Endothelial cell of umbilical vein (primary cell): Measurements from ENCODE around the gene SAE1. TPM values are rescaled to one million over a fixed set of nuclear protein-coding genes. Genes with fewer than 3 reads are reported as not detected.

Experiments used
- BruUV-seq: library from RNA; stranded (reverse); fragments of 400-500 nt; replicated peaks from 2 replicates; lab custom pipeline; 2021; lab: Mats Ljungman, UMichigan
- CTCF ChIA-PET: fragments of 300-600, 350-600 bp; sonication (Branson Sonifier 250); formaldehyde crosslinking; loops from one replicate; lab custom pipeline; 2021; ENCODE audit warnings: antibody characterized with exemption, inconsistent platforms; lab: Charles Lee
- POLR2A ChIA-PET: fragments of 300-600, 350-600 bp; sonication (Branson Sonifier 250); formaldehyde crosslinking; loops from one replicate; lab custom pipeline; 2021; ENCODE audit warnings: antibody characterized with exemption, inconsistent platforms; lab: Charles Lee
- DNase-seq: peaks from one replicate; pipeline ENCODE4 v3.0.0-alpha.2; 2011; ENCODE audit warnings: low read depth, low spot score
- FAIRE-seq: peaks from 2 replicates; lab custom pipeline; 2011; peaks lifted over from hg19 to GRCh38; lab: Jason Lieb, UNC
- H2AFZ ChIP-seq: 2 replicates; pipeline ENCODE4 v1.6.0; 2012; ENCODE audit warnings: low read depth, low read length, control low read depth, inconsistent platforms
- H3K27ac ChIP-seq: 2 replicates; pipeline ENCODE4 v1.5.1; 2011; ENCODE audit warnings: low read depth, mild to moderate bottlenecking, control low read depth, low read length, moderate library complexity; ENCODE audit not compliant: insufficient read depth
- H3K27me3 ChIP-seq, 2 experiments: 2 replicates each; pipeline versions ENCODE4 v1.6.0 to v1.6.1; 2011; ENCODE audit warnings: low read length in 2 of 2, mixed read lengths in 1 of 2; ENCODE audit not compliant: control insufficient read depth in 2 of 2, insufficient read depth in 2 of 2
- H3K36me3 ChIP-seq, 2 experiments: 2 replicates in 1 of 2; 3 replicates in 1 of 2; pipeline ENCODE4 v1.5.1; 2011; ENCODE audit warnings: low read length in 2 of 2, mild to moderate bottlenecking in 1 of 2, moderate library complexity in 1 of 2; ENCODE audit not compliant: control insufficient read depth in 2 of 2, insufficient read depth in 2 of 2; ENCODE audit errors: extremely low read depth in 1 of 2
- H3K4me1 ChIP-seq: 3 replicates; pipeline ENCODE4 v1.5.1; 2011; ENCODE audit warnings: mild to moderate bottlenecking, low read length; ENCODE audit not compliant: control insufficient read depth, insufficient read depth; ENCODE audit errors: extremely low read depth
- H3K4me2 ChIP-seq: 2 replicates; pipeline ENCODE4 v1.6.1; 2011; ENCODE audit warnings: low read length, control low read depth, mixed read lengths; ENCODE audit not compliant: insufficient read depth
- H3K4me3 ChIP-seq, 3 experiments: fragments of 200-600 bp in 1 of 3; sonication (generic), shearing (Covaris generic) in 1 of 3; replicated peaks in 1 of 3; 2 replicates each; pipeline ENCODE4 v1.5.1; 2011 to 2016; ENCODE audit warnings: control low read depth in 3 of 3, low read length in 3 of 3, mild to moderate bottlenecking in 2 of 3, inconsistent platforms in 1 of 3, low read depth in 1 of 3, moderate library complexity in 1 of 3; ENCODE audit not compliant: insufficient read depth in 1 of 3
- H3K79me2 ChIP-seq: 2 replicates; pipeline ENCODE4 v1.6.0; 2012; ENCODE audit warnings: low read length, inconsistent platforms; ENCODE audit not compliant: control insufficient read depth, insufficient read depth
- H3K9ac ChIP-seq: replicated peaks from 2 replicates; pipeline ENCODE3; 2011; ENCODE audit warnings: low read length, control low read depth; ENCODE audit not compliant: insufficient read depth; ENCODE audit errors: extremely low read depth
- H3K9me1 ChIP-seq: replicated peaks from 3 replicates; pipeline ENCODE4 v1.6.0; 2011; ENCODE audit warnings: mild to moderate bottlenecking, low read length; ENCODE audit not compliant: control insufficient read depth, insufficient read depth; ENCODE audit errors: extremely low read depth
- H3K9me3 ChIP-seq: replicated peaks from 2 replicates; pipeline ENCODE4 v1.5.1; 2012; ENCODE audit warnings: low read length, inconsistent platforms; ENCODE audit not compliant: control insufficient read depth, insufficient read depth
- H4K20me1 ChIP-seq: replicated peaks from 2 replicates; pipeline ENCODE3; 2011; ENCODE audit warnings: mild to moderate bottlenecking, low read length; ENCODE audit not compliant: control insufficient read depth, insufficient read depth; ENCODE audit errors: extremely low read depth
- EZH2 ChIP-seq: IDR thresholded peaks from 2 replicates; pipeline ENCODE4 v1.6.1; 2012; ENCODE audit warnings: borderline replicate concordance, low read depth, mild to moderate bottlenecking, moderate library complexity, low read length, inconsistent platforms; ENCODE audit not compliant: severe bottlenecking
- FOS ChIP-seq: IDR thresholded peaks from 2 replicates; pipeline ENCODE4 v1.6.1; 2011; ENCODE audit warnings: mild to moderate bottlenecking, low read length, moderate library complexity, borderline replicate concordance; ENCODE audit not compliant: insufficient read depth
- GATA2 ChIP-seq: IDR thresholded peaks from 2 replicates; pipeline ENCODE4 v1.7.0; 2011; ENCODE audit warnings: low read depth, mild to moderate bottlenecking, moderate library complexity, mixed read lengths, low read length; ENCODE audit not compliant: insufficient read length, insufficient read depth
- JUN ChIP-seq: IDR thresholded peaks from 2 replicates; pipeline ENCODE4 v1.6.1; 2011; ENCODE audit warnings: borderline replicate concordance, low read depth; ENCODE audit not compliant: insufficient read length, insufficient read depth
- MYC ChIP-seq: IDR thresholded peaks from one replicate; pipeline ENCODE4 v1.6.1; 2011; ENCODE audit warnings: mild to moderate bottlenecking, low read depth, low read length
- POLR2A ChIP-seq: IDR thresholded peaks from 2 replicates; pipeline ENCODE4 v1.6.1; 2012; ENCODE audit warnings: low read depth, mild to moderate bottlenecking, control low read depth, low read length
- POLR2AphosphoS5 ChIP-seq: IDR thresholded peaks from 2 replicates; pipeline ENCODE4 v1.6.1; 2012; ENCODE audit warnings: low read depth, mild to moderate bottlenecking, control low read depth, low read length, moderate library complexity; ENCODE audit not compliant: insufficient read depth
- dilution Hi-C: fragments of 300-500 bp; cut with MboI; formaldehyde crosslinking; loops from one replicate; pipeline ENCODE4 v1.15.0; 2019; ENCODE audit warnings: low sequenced_read_pairs; ENCODE audit not compliant: extremely low pct_ligation_motif_present
- intact Hi-C: fragments of 100-400 bp; cut with micrococcal nuclease; formaldehyde crosslinking; loops from one replicate; pipeline ENCODE4 v1.10.0; 2022
- polyA plus RNA-seq, 4 experiments: library from polyadenylated mRNA; depleted of rRNA in 3 of 4; stranded (reverse) in 3 of 4; unstranded in 1 of 4; fragments of >200 nt; gene quantifications; 2 replicates each; pipeline versions ENCODE4 v1.2.1 to v1.2.3, GENCODE V29; 2011 to 2012; ENCODE audit warnings: missing spikeins in 1 of 4
- total RNA-seq: library from RNA; stranded (reverse); gene quantifications from 2 replicates; pipeline ENCODE4 v1.2.3, GENCODE V29; 2021
- TF ChIP-seq, protein P1 (sequence below): IDR thresholded peaks from 2 replicates; pipeline ENCODE4 v1.6.1; 2011; ENCODE audit not compliant: insufficient read depth, insufficient read length
- TF ChIP-seq, protein P2 (sequence below), 2 donors: IDR thresholded peaks; 1 replicate in 1 of 2; 2 replicates in 1 of 2; pipeline ENCODE4 v1.5.1; 2011; ENCODE audit warnings: low read length in 2 of 2, mild to moderate bottlenecking in 2 of 2, moderate library complexity in 2 of 2, control low read depth in 1 of 2, inconsistent platforms in 1 of 2, low read depth in 1 of 2; ENCODE audit not compliant: insufficient read depth in 1 of 2; ENCODE audit errors: extremely low read depth in 1 of 2

The SAE1 gene
- total and polyA plus RNA-seq, 2 donors (not counting 3 experiments of a cell fraction or from before 2014, with no cell fraction given) = 165 to 219 TPM

DNA sequence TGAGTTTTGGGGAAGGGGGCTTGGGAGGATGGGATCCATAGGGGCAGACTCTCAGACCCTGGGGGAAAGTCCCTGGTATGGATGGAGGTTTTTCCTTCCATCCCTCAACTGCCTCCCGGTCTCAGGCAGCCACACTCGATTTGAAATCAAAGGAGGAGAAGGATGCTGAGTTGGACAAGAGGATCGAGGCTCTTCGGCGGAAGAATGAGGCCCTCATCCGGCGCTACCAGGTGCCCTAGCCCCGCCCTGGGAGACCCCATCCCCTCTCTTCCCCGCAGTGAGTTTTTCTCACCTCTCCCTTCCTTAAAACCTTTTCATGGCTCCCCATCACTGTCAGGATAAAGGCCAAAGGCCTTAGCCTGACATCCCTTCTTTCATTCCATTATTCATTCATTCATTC is 127.8 kb downstream of the SAE1 start:
- CTCF ChIA-PET = no interaction called here

GRCh38 chr19:47258895-47259555 is 128.4 kb downstream of the SAE1 start:
- H2AFZ ChIP-seq = no peak overlapping the region
- no peaks in the 10 kb centered on the region for H3K9me3 ChIP-seq
- ChIA-PET POLR2A (no interaction called here), CTCF (no interaction called here)
- no peak overlapping the region for H3K4me3 ChIP-seq
- dilution Hi-C loops = no loop called here
- H3K4me2 ChIP-seq = no peak overlapping the region
- peaks cover 11% of the 10 kb centered on the region for H3K4me1 ChIP-seq
- no peaks in the 10 kb centered on the region for H4K20me1 ChIP-seq
- H3K27me3 ChIP-seq = no peaks in the 10 kb centered on the region
- H3K9me1 ChIP-seq = no peaks in the 10 kb centered on the region
- intact Hi-C loops = loop anchor here (5.0 kb wide), 1 partner anchor 472 kb away; the partner anchor contains the start of gene SLC1A5
- FAIRE-seq (no peak), DNase-seq (no peak)
- peaks cover 9% of the 10 kb centered on the region for H3K79me2 ChIP-seq
- BruUV-seq = no TSS peak
- H3K36me3 ChIP-seq = peaks cover 10 to 20% of the 10 kb centered on the region in 2 experiments
- H3K27ac ChIP-seq = no peak overlapping the region
- TF ChIP-seq MYC = no peak
- TF ChIP-seq, protein P1, sequence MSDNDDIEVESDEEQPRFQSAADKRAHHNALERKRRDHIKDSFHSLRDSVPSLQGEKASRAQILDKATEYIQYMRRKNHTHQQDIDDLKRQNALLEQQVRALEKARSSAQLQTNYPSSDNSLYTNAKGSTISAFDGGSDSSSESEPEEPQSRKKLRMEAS = no peak
- TF ChIP-seq, protein P2, sequence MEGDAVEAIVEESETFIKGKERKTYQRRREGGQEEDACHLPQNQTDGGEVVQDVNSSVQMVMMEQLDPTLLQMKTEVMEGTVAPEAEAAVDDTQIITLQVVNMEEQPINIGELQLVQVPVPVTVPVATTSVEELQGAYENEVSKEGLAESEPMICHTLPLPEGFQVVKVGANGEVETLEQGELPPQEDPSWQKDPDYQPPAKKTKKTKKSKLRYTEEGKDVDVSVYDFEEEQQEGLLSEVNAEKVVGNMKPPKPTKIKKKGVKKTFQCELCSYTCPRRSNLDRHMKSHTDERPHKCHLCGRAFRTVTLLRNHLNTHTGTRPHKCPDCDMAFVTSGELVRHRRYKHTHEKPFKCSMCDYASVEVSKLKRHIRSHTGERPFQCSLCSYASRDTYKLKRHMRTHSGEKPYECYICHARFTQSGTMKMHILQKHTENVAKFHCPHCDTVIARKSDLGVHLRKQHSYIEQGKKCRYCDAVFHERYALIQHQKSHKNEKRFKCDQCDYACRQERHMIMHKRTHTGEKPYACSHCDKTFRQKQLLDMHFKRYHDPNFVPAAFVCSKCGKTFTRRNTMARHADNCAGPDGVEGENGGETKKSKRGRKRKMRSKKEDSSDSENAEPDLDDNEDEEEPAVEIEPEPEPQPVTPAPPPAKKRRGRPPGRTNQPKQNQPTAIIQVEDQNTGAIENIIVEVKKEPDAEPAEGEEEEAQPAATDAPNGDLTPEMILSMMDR (IDR thresholded peaks at IDR 0.05; ENCODE audit: extremely low read depth in 1 of 2, insufficient read depth in 1 of 2, low read depth in 1 of 2, low read length in 2 of 2) = no peak
- TF ChIP-seq POLR2AphosphoS5 = no peak
- TF ChIP-seq JUN = no peak
- TF ChIP-seq POLR2A = no peak
- no peak for TF ChIP-seq FOS
- TF ChIP-seq GATA2 = no peak
- no peak for TF ChIP-seq EZH2
- no peak overlapping the region for H3K9ac ChIP-seq

More for the DNA sequence above, 127.8 kb downstream of the SAE1 start:
- peak overlapping the region in 1 of 3 experiments; percentile 81 for H3K4me3 ChIP-seq
- no peaks in the 10 kb centered on the region for H3K9me1 ChIP-seq
- DNase-seq (no peak), FAIRE-seq (no peak)
- no peak overlapping the region for H3K27ac ChIP-seq
- TF ChIP-seq, protein P2 (IDR thresholded peaks at IDR 0.05; ENCODE audit: extremely low read depth in 1 of 2, insufficient read depth in 1 of 2, low read depth in 1 of 2, low read length in 2 of 2) = no peak
- BruUV-seq = no TSS peak
- H3K9me3 ChIP-seq = no peaks in the 10 kb centered on the region
- peaks cover 11% of the 10 kb centered on the region for H3K4me1 ChIP-seq
- H3K9ac ChIP-seq = peak overlapping the region; percentile 91
- peaks cover 10 to 20% of the 10 kb centered on the region in 2 experiments for H3K36me3 ChIP-seq
- POLR2A ChIA-PET = no interaction called here
- H3K27me3 ChIP-seq = no peaks in the 10 kb centered on the region
- H4K20me1 ChIP-seq = no peaks in the 10 kb centered on the region
- H2AFZ ChIP-seq = no peak overlapping the region
- dilution Hi-C loops (no loop called here), intact Hi-C loops (loop anchor here (5.0 kb wide), 1 partner anchor 471 kb away; the partner anchor contains the start of gene SLC1A5)
- peaks cover 9% of the 10 kb centered on the region for H3K79me2 ChIP-seq
- H3K4me2 ChIP-seq = peak overlapping the region; percentile 97
